Lung microvascular endothelial cell (primary cell): ENCODE measurements around the gene CYP4F8. TPM values are rescaled to one million over a fixed set of nuclear protein-coding genes. Genes with fewer than 3 reads are reported as not detected.

Experiments used
- total RNA-seq: library from RNA; depleted of rRNA; stranded (reverse); fragments of >200 nt; gene quantifications from 2 replicates; pipeline ENCODE4 v1.2.1, GENCODE V29; 2014

The CYP4F8 gene
- total RNA-seq, 1 donor from 2014 or later, result not detected

Other genes with a start within 250 kb of the CYP4F8 start
- gene AKAP8, start 235.4 kb upstream of the CYP4F8 start, total RNA-seq, result 10.5 and 11.1 TPM in 2 replicates
- gene AKAP8L, start 196.2 kb upstream of the CYP4F8 start, total RNA-seq, result 28.8 and 39.9 TPM in 2 replicates
- gene WIZ, start 165.3 kb upstream of the CYP4F8 start, total RNA-seq, result 3.9 and 5.6 TPM in 2 replicates
- 10.9 and 16.9 TPM in 2 replicates for gene RASAL3, start 150.7 kb upstream of the CYP4F8 start, total RNA-seq
- gene PGLYRP2, start 135.7 kb upstream of the CYP4F8 start, total RNA-seq, result not detected in 2 replicates
- not detected in 2 replicates for gene CYP4F22, start 106.7 kb upstream of the CYP4F8 start, total RNA-seq
- gene CYP4F3, start 25.7 kb downstream of the CYP4F8 start, total RNA-seq, result not detected in 2 replicates
- gene CYP4F12, start 57.9 kb downstream of the CYP4F8 start, total RNA-seq, result not detected in 2 replicates
- not detected in 2 replicates for gene OR10H2, start 112.8 kb downstream of the CYP4F8 start, total RNA-seq
- not detected in 2 replicates for gene OR10H3, start 122.8 kb downstream of the CYP4F8 start, total RNA-seq
- not detected in 2 replicates for gene OR10H5, start 172.4 kb downstream of the CYP4F8 start, total RNA-seq
- not detected in 2 replicates for gene OR10H1, start 200.4 kb downstream of the CYP4F8 start, total RNA-seq